Measurements from ENCODE around the gene PPP6R2.
"Not testable (repeated sequence)": the region's sequence is repeated elsewhere in the genome, so short reads cannot be mapped to it uniquely, and the experiment has no call there.

The PPP6R2 gene

DNA sequence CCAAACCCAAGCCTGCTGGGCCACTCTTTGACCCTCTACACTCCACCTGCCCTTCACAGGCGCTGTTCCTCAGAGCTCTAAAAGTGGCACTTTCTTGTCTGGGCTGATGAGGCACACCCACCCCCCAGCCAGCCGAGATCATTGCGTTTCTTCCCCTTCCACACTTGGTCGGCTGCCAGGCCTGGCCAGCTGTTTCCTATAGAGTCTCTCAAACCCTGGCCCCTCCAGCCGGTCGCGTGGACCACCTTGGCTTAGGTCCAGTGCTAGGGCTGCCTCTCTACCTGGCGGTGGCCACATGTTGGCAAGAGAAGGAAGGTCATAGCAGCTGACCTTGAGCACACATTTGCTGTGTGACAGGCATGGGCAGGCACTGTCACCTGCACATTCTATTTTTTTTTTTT is 60.6 kb downstream of the PPP6R2 start:
- DNase-seq: peak; percentile 51

DNA sequence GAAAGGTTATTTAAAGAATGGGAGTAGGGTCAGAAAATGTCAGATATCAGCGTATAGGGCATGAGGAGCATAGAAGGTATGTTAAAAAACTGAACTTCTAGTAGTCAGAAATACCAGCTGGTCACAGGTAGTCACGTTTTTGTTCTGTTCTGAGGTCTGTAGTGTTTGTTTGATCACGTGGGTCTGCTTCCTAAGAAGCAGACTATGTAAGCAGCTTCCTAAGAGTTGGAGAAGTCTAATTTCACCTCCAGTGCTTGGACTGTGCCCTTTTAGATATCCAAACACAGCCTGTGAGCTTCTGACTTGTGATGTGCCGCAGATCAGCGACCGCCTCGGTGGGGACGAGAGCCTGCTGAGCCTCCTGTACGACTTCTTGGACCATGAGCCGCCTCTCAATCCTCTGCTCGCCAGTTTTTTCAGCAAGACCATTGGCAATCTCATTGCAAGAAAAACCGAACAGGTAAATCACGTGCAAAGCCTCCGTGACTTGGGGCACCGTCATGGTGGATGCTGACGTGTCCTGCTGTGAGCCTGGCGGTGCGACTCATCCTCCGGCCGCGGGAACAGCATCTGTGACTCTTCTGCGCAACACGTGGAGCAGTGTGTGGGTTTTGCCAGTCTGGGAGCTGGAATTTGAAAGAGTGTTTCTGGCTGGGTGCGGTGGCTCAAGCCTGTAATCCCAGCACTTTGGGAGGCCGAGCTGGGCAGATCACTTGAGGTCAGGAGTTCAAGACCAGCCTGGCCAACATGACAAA is 63.5 kb downstream of the PPP6R2 start:
- no peak for DNase-seq

- no peak for DNase-seq
These were observed 65.2 kb downstream of the PPP6R2 start for GRCh38 chr22:50408311-50408710.

DNA sequence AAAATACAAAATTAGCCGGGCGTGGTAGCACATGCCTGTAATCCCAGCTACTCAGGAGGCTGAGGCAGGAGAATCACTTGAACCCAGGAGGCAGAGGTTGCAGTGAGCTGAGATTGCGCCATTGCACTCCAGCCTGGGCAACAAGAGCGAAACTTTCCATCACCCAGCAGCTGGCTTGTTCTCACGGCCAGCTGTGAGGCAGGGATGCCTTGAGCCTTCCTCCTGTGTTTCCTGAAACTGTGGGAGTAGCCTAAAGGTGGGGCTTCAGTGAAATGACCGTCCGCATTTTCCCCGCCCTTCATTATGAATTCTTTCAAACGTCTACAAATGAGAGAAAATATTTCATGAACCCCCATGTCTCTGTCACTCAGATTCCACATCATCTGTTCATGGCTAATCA is 65.8 kb downstream of the PPP6R2 start:
- DNase-seq: not testable (repeated sequence)

- no peak for DNase-seq
These were observed 71.5 kb downstream of the PPP6R2 start for GRCh38 chr22:50414476-50415248.

DNA sequence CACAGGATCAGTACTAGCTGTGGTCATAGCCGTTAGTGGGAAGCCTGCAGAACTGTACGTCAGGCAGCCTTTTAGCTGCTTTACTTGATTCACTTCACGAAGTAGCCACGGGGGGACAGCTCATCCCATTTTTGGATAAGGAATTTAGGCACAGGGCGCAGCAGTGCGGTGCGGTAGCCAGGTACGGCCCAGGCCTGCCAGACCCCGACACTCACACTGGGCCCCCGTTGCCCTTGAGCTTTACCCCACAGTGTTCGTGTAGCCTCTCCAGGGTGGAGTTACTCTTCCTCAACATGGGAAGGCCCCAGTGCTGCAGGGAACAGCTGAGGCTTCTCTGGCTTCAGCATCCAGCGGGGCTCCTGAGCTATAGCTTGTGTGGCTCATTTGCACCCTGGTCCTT is 72.3 kb downstream of the PPP6R2 start:
- no peak for DNase-seq

DNA sequence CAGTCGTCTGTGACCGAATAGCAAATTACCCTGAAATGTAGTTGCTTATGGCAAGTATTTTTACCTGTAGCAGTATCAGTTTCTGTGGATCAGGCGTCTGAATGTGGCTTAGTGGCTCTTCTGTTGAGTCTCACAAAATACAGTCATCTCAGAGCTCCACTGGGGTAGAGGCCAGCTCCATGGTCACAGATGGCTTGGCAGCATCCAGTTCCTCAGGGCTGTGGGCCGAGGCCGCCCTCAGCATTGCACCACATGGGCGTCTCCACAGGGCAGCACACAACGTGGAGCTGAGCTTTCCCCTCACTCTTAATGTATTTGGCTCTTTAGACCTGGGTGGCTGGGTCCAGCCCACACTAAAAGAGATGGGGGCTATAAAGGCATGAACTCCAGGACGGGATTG is 73.9 kb downstream of the PPP6R2 start:
- DNase-seq: no peak

- no peak for DNase-seq
These were observed 74.5 kb downstream of the PPP6R2 start for GRCh38 chr22:50417411-50418210.

DNA sequence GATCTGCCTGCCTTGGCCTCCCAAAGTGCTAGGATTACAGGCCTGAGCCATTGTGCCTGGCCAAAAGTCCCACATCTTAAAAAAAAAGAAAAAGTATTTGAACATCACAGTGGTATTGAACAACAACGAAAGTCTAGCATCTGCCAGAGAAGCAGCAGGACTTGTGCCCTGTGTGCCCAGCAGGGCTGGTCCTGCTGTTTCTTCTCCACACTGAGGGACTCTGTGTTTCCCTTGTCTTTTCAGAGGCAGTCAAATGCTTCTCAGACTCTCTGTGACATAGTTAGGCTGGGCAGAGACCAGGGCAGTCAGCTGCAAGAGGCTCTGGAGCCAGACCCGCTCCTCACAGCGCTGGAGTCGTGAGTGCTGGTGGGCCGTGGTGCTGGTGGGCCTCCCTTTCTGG is 75.5 kb downstream of the PPP6R2 start:
- no peak for DNase-seq

GRCh38 chr22:50419116-50419515 is 76.0 kb downstream of the PPP6R2 start:
- no peak for DNase-seq

- no peak for DNase-seq
These were observed 76.9 kb downstream of the PPP6R2 start for GRCh38 chr22:50420015-50420414.

DNA sequence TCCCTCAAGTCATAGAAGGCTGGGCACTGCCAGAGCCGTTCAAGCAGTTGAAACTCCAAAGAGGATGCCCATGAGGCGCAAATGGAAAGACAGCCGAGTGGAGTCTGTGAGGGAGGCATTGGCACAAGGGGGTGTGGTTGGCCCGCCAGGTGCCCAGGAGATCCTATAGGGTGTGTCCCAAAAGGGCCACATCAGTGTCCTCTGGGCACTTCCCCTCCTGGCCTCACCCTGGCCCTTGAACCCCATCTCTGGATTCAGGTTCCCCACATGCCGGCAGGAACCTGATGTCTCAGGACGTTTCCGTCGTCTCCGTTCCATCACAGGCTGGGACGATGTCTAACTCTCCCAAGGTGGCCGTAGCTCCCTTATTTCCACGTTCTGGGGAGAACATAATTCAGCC is 77.5 kb downstream of the PPP6R2 start:
- no peak for DNase-seq

- DNase-seq: no peak
These were observed 78.9 kb downstream of the PPP6R2 start for GRCh38 chr22:50422046-50422445.

- DNase-seq: no peak
These were observed 80.1 kb downstream of the PPP6R2 start for GRCh38 chr22:50422961-50423815.

GRCh38 chr22:50423956-50424355 is 80.8 kb downstream of the PPP6R2 start:
- DNase-seq: no peak

DNA sequence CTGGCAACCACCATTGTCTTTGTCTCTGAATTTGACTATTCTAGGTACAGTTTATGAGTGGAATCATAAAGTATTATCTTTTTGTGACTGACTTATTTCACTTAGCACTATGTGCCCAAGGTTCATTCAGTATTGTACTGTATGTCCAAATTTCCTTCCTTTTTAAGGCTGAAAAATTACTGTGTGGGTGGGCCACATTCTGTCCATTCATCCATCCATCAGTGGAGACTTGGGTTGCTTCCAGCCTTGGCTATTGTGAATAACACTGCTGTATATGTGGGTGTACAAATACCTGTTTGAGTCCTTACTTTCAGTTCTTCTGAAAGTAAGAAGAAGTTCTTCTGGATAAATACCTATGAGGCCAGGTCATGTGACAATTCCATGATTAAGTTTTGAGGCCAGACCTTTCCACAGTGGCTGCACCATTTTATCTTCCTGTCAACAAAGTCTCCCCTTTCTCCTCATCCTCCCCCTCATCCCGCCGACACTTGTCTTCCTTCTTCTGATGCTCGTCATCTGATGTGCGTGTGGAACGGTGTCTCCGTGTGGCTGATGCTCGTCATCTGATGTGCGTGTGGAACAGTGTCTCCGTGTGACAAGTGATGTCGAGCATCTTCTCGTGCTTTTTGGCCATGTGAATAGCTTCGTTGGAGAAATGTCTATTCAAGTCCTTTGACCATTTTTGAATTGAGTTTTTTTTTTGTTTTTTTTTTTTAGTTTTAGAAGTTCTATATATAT is 82.2 kb downstream of the PPP6R2 start:
- DNase-seq: no peak

- DNase-seq: no peak
These were observed 89.2 kb downstream of the PPP6R2 start for GRCh38 chr22:50432131-50432876.

- DNase-seq: not testable (repeated sequence)
These were observed 89.9 kb downstream of the PPP6R2 start for GRCh38 chr22:50432877-50433510.

GRCh38 chr22:50434849-50435248 is 91.7 kb downstream of the PPP6R2 start:
- no peak for DNase-seq

DNA sequence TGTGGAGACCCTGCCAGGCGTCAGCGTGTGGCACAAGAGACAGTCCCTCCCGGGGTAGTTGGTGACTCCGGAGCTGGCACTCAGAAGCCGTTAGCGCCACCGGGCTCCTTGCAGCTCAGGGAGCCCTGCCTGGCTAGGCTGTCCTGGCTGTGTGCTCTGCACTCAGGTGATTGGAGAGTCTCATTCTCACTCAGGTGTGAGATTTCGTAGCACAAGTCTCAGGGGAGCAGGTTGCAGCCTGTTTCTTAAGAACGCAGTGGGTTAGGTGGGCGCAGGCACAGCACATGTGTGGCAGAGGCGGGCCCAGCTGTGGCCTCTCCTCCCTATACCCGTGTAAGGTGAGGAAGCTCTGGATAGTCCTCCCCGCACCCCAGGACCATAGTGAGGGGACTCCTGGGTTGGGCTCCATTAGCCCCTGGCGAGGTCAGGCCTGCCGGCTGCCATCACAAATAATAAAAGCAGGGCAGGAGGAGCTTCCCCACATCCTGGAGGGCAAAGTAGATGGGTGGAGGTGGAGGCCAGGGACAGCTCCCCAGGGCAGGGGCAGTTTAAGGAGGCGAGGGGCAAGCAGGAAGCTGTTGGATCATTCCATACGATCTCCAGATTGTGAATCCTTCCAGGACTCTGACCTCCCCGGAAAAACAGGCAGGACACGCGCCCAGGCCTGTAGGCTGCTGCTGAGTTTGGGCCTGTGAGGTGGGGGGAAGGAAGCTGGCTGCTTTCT is 92.3 kb downstream of the PPP6R2 start:
- no peak for DNase-seq

All from COR-L47 (cell line).